NK-92 treated with Interleukin-12 subunit alpha and Interleukin-12 subunit beta, amount 100 ng/mL, for 24 hours (cell line): ENCODE measurements around the gene NRXN2.

Source experiments
- DNase-seq: peaks from one replicate; lab custom pipeline; 2025; lab: John Stamatoyannopoulos, UW

Gene NRXN2

GRCh38 chr11:64743591-64744543 lies 20.9 kb upstream of the NRXN2 start, which contains the start of gene RASGRP2:
RASGRP2 (minus strand) TSS chr11:64744142; CDS start chr11:64742866, 1,276 bp downstream.
- peak; percentile 32 for DNase-seq

GRCh38 chr11:64742889-64743590 lies 20.0 kb upstream of the NRXN2 start:
- no peak for DNase-seq

GRCh38 chr11:64742087-64742888 lies 19.3 kb upstream of the NRXN2 start:
- DNase-seq, result no peak

- DNase-seq, result no peak
These were observed 18.5 kb upstream of the NRXN2 start for GRCh38 chr11:64741375-64742086.

- DNase-seq, result no peak
These were observed 16.9 kb upstream of the NRXN2 start for GRCh38 chr11:64739871-64740270.

GRCh38 chr11:64736654-64737053 lies 13.7 kb upstream of the NRXN2 start:
- no peak for DNase-seq

- no peak for DNase-seq
These were observed 12.8 kb upstream of the NRXN2 start for GRCh38 chr11:64735725-64736259.

- DNase-seq, result no peak
These were observed 12.1 kb upstream of the NRXN2 start for GRCh38 chr11:64734811-64735724.

GRCh38 chr11:64731601-64732000 lies 8.6 kb upstream of the NRXN2 start:
- DNase-seq, result no peak

GRCh38 chr11:64729851-64730382 lies 6.9 kb upstream of the NRXN2 start:
- DNase-seq, result no peak

GRCh38 chr11:64728757-64729365 lies 5.9 kb upstream of the NRXN2 start:
- DNase-seq, result no peak

GRCh38 chr11:64726867-64727530 lies 4.0 kb upstream of the NRXN2 start:
- DNase-seq, result no peak

GRCh38 chr11:64726211-64726641 lies 3.2 kb upstream of the NRXN2 start:
- DNase-seq, result no peak

GRCh38 chr11:64724863-64725532 lies 2.0 kb upstream of the NRXN2 start:
- no peak for DNase-seq

GRCh38 chr11:64723907-64724862 lies 1.2 kb upstream of the NRXN2 start:
- no peak for DNase-seq

GRCh38 chr11:64722141-64723065 lies 594 bp downstream of the NRXN2 start:
- no peak for DNase-seq
